OCI-LY3 (cell line): ENCODE data around the gene COLEC11.

Experiments used
- H2AFZ ChIP-seq: fragments of 200-600, 300-600 bp; shearing (Covaris generic); 2 replicates; pipeline ENCODE4 v1.6.0; 2014; ENCODE audit warnings: antibody characterized with exemption, low read depth, low read length
- H3K27ac ChIP-seq: fragments of 200-600, 300-600 bp; sonication (generic); 2 replicates; pipeline ENCODE4 v1.5.1; 2014; ENCODE audit warnings: mild to moderate bottlenecking, low read length, moderate library complexity, mixed read lengths
- H3K27me3 ChIP-seq: fragments of 200-600, 300-600 bp; sonication (generic); 2 replicates; pipeline ENCODE4 v1.6.1; 2014; ENCODE audit warnings: low read depth, low read length, mixed read lengths
- H3K36me3 ChIP-seq: fragments of 200-600, 300-600 bp; sonication (generic); replicated peaks from 2 replicates; pipeline ENCODE3; 2014; ENCODE audit warnings: low read depth, low read length, mixed read lengths
- H3K4me1 ChIP-seq: fragments of 300-600, 200-600 bp; sonication (generic); 2 replicates; pipeline ENCODE4 v1.6.1; 2014; ENCODE audit warnings: low read length, mixed read lengths
- H3K4me2 ChIP-seq: fragments of 200-600, 300-600 bp; sonication (generic); 2 replicates; pipeline ENCODE4 v1.6.1; 2014; ENCODE audit warnings: low read length, mixed read lengths
- H3K4me3 ChIP-seq: fragments of 300-600, 200-600 bp; sonication (generic); 2 replicates; pipeline ENCODE4 v1.5.1; 2014; ENCODE audit warnings: antibody characterized with exemption, mild to moderate bottlenecking, low read length, moderate library complexity
- H3K79me2 ChIP-seq: fragments of 300-600, 200-600 bp; shearing (Covaris generic); 2 replicates; pipeline ENCODE4 v1.6.1; 2014; ENCODE audit warnings: mild to moderate bottlenecking, low read length, mixed read lengths
- H3K9ac ChIP-seq: fragments of 300-600, 200-600 bp; shearing (Covaris generic); 2 replicates; pipeline ENCODE4 v1.6.0; 2014; ENCODE audit warnings: mild to moderate bottlenecking, low read length, moderate library complexity
- H3K9me3 ChIP-seq: fragments of 200-600, 300-600 bp; shearing (Covaris generic); 2 replicates; pipeline ENCODE4 v1.6.1; 2014; ENCODE audit warnings: low read length, mixed read lengths; ENCODE audit not compliant: insufficient read depth
- H4K20me1 ChIP-seq: fragments of 200-600, 300-600 bp; sonication (generic); 2 replicates; pipeline ENCODE4 v1.6.1; 2016; ENCODE audit warnings: low read length, mixed read lengths; ENCODE audit not compliant: insufficient read depth
- CTCF ChIP-seq: fragments of 200-600, 300-600 bp; sonication (generic); IDR thresholded peaks from 2 replicates; pipeline ENCODE4 v1.5.1; 2014; ENCODE audit warnings: antibody characterized with exemption, low read length, low read depth
- EZH2phosphoT487 ChIP-seq: fragments of 200-600 bp; shearing (Covaris generic); IDR thresholded peaks from 2 replicates; pipeline ENCODE4 v1.6.1; 2018; ENCODE audit warnings: antibody characterized with exemption, mixed run types, low read depth

Gene COLEC11

GRCh38 chr2:3588084-3588483 is 6.8 kb upstream of the COLEC11 start:
- no peaks in the 10 kb centered on the region; the same call in 1 of the 2 replicates for H4K20me1 ChIP-seq
- no peaks in the 10 kb centered on the region for H3K4me1 ChIP-seq
- no peak overlapping the region for H3K27ac ChIP-seq
- H3K4me3 ChIP-seq, result no peak overlapping the region
- peaks cover 10% of the 10 kb centered on the region for H3K36me3 ChIP-seq
- no peaks in the 10 kb centered on the region for H3K27me3 ChIP-seq
- H2AFZ ChIP-seq, result no peak overlapping the region
- no peak for TF ChIP-seq CTCF
- TF ChIP-seq EZH2phosphoT487, result no peak
- H3K4me2 ChIP-seq, result no peak overlapping the region
- H3K79me2 ChIP-seq, result no peaks in the 10 kb centered on the region
- H3K9me3 ChIP-seq, result no peaks in the 10 kb centered on the region
- H3K9ac ChIP-seq, result no peak overlapping the region

DNA sequence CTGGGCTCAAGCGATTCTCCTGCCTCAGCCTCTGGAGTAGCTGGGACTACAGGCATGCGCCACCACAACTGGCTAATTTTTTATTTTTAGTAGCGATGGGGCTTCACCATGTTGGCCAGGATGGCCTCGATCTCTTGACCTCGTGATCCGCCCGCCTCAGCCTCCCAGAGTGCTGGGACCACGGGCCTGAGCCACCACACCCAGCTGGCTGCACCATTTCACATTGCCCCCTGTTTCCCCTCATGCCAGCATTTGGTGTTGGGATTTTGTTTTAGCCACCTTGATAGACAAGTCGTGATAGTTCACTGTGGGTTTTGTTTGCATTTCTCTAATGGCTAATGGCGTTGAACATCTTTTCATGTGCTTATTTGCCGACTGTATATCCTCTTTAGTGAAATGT is 5.8 kb upstream of the COLEC11 start:
- H3K27me3 ChIP-seq, result no peaks in the 10 kb centered on the region
- no peaks in the 10 kb centered on the region for H3K79me2 ChIP-seq
- H4K20me1 ChIP-seq, result no peaks in the 10 kb centered on the region; the same call in 1 of the 2 replicates
- no peak for TF ChIP-seq EZH2phosphoT487
- TF ChIP-seq CTCF, result no peak
- no peak overlapping the region for H3K27ac ChIP-seq
- no peaks in the 10 kb centered on the region for H3K9me3 ChIP-seq
- H3K9ac ChIP-seq, result no peak overlapping the region
- H3K4me3 ChIP-seq, result no peak overlapping the region
- no peak overlapping the region for H3K4me2 ChIP-seq
- H3K36me3 ChIP-seq, result peaks cover 7% of the 10 kb centered on the region
- no peak overlapping the region for H2AFZ ChIP-seq
- no peaks in the 10 kb centered on the region for H3K4me1 ChIP-seq

DNA sequence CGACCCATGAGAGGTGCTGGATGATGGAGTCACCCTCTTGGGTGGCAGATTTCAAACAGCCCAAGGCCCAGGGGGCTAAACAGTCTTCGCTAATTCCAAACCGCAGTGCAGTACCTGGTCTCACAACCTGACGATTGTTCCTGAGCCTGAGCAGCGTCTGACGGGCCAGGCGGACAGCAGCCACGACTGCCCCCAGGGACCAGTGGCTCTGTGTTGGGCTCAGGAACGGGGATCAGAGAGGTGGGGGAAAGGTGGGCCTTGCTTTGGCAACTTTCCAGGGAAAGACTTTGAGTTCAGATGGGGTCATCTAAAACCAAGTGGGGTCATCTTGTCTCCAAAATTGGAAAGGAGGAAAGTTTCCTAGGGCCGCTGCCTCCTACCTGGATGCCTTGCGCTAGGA is 492 bp downstream of the COLEC11 start:
- Histone ChIP-seq H3K27ac (no peak overlapping the region), H3K27me3 (no peaks in the 10 kb centered on the region), H3K9me3 (no peaks in the 10 kb centered on the region), H3K4me3 (no peak overlapping the region), H3K36me3 (peaks cover 3% of the 10 kb centered on the region), H3K4me2 (peak overlapping the region; percentile 67; the same call in 1 of the 2 replicates), H3K79me2 (no peaks in the 10 kb centered on the region), H2AFZ (no peak overlapping the region), H3K9ac (no peak overlapping the region), H3K4me1 (peaks cover 12% of the 10 kb centered on the region), H4K20me1 (no peaks in the 10 kb centered on the region)
- no peak for TF ChIP-seq CTCF
- no peak for TF ChIP-seq EZH2phosphoT487

DNA sequence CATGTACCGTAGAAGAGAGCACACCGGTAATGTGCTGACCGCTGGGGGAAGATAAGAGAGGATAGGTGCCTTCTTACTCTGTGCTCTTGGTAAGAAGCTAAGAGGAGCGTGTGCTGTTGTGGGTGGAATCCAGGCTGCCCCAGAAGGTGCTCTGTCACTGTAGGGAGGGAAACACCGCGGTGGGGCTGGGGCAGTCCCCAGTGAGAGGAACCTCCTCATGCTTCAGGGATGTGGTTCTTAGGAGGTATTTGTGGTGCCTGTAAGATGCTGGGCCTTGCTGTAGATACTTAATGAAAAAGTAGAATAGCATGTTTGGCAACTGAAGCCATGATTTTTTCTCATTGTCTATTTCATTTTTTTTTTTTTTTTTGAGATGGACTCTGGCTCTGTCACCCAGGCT is 1.1 kb downstream of the COLEC11 start:
- 0 out of 2 replicates have a peak overlapping the region, but pooled peaks have one; percentile 24 for H3K9ac ChIP-seq
- no peak overlapping the region for H3K27ac ChIP-seq
- peak overlapping the region; percentile 67 for H3K4me2 ChIP-seq
- H2AFZ ChIP-seq, result no peak overlapping the region
- peaks cover 3% of the 10 kb centered on the region for H3K36me3 ChIP-seq
- no peak overlapping the region for H3K4me3 ChIP-seq
- TF ChIP-seq CTCF, result no peak
- TF ChIP-seq EZH2phosphoT487, result no peak
- no peaks in the 10 kb centered on the region for H3K79me2 ChIP-seq
- H3K27me3 ChIP-seq, result no peaks in the 10 kb centered on the region
- no peaks in the 10 kb centered on the region for H4K20me1 ChIP-seq
- H3K9me3 ChIP-seq, result no peaks in the 10 kb centered on the region
- H3K4me1 ChIP-seq, result peaks cover 12% of the 10 kb centered on the region
